ENCODE measurements around the gene ATP2B2. TPM values are rescaled to one million over a fixed set of nuclear protein-coding genes. Genes with fewer than 3 reads are reported as not detected.
A peak's percentile ranks its signal among the peaks of the same experiment; 100 is the strongest.

The ATP2B2 gene
- total and polyA plus RNA-seq, 10 of the 15 experiments (the other 5 are each of a cell fraction or from before 2014, with no cell fraction given), result 0.04 TPM; not detected in 9

DNA sequence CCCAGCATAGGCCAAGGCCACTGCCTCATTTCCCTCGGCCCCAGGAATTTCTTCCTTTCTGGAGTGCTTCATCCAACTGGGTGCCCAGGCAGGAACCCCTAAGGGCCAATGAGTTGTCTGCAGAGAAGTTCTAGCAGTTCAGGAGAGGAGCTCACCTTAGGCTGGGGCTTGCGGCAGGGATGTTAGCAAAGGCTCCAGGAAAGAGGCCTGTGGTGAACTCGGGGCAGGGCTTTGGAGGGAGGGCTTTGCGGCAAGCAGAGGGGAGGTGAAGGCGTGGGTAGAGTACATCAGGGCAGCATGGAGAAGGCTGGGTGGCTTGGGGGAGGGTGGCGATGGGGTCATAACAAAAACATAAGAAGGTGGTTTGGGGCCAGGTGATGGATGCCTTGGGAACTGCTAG, 213.7 kb downstream of the ATP2B2 start:
- H3K9ac ChIP-seq (ENCODE audit: control insufficient read depth, insufficient read depth, low read length), result no peak overlapping the region
- CTCF ChIA-PET, result interaction anchor here (0.7 to 1.9 kb wide), 2 partner anchors 28 to 68 kb away, joined by 3 to 5 read pairs; no protein-coding TSS in a partner anchor
- RAD21 ChIA-PET (ENCODE audit: unreplicated experiment), result no interaction called here
- no peaks in the 10 kb centered on the region; the same call in 1 of the 2 replicates for H4K20me1 ChIP-seq (ENCODE audit: control insufficient read depth, insufficient read depth)
- no peak overlapping the region for H3K4me3 ChIP-seq
- POLR2A ChIA-PET, result interaction anchor here (1.7 to 2.1 kb wide), 2 partner anchors 10 to 359 kb away, joined by 5 to 8 read pairs; partner anchors contain the start of gene CRELD1
- 88% methylated on average over 5 of the region's 6 CpGs for WGBS (ENCODE audit: insufficient coverage, insufficient replicate concordance, low lambda C conversion rate, missing lambda C conversion rate)
- peaks cover 5% of the 10 kb centered on the region; the same call in 1 of the 2 replicates for H3K4me1 ChIP-seq (ENCODE audit: control insufficient read depth, insufficient read depth, low read length)
- in situ Hi-C loops (cut with MboI) (no loop called here), intact Hi-C loops (cut with micrococcal nuclease; ENCODE audit: unreplicated experiment) (loop anchor here (1.0 kb wide), 1 partner anchor 43 kb away; the partner anchor contains the start of gene TATDN2)
- no peak overlapping the region for H2AFZ ChIP-seq (ENCODE audit: control insufficient read depth, low read depth, low read length)
- DNase-seq (ENCODE audit: low read depth, low spot score), result no peak
- ATAC-seq, result no peak
- H3K9me3 ChIP-seq (replicated peaks; ENCODE audit: control insufficient read depth, insufficient read depth, low read length), result no peaks in the 10 kb centered on the region; the same call in 2 of the 3 replicates
- no peak for FAIRE-seq
- no peak overlapping the region for H3K4me2 ChIP-seq (ENCODE audit: control insufficient read depth, insufficient read depth)
- BruUV-seq (replicated peaks), result no TSS peak
- H3K27me3 ChIP-seq (replicated peaks in 1 of 2; ENCODE audit: control insufficient read depth in 2 of 2, insufficient read depth in 2 of 2, low read length in 1 of 2), result no peaks in the 10 kb centered on the region
- SMC1A ChIA-PET (ENCODE audit: uncharacterized antibody, unreplicated experiment), result interaction anchor here (0.8 to 2.6 kb wide), 4 partner anchors 9 to 38 kb away, joined by 3 to 13 read pairs (median 4); no protein-coding TSS in a partner anchor
- H3K79me2 ChIP-seq (ENCODE audit: control insufficient read depth, insufficient read depth, low read length), result no peaks in the 10 kb centered on the region; the same call in none of the 2 replicates
- TF ChIP-seq NFYA (IDR thresholded peaks at IDR 0.05; ENCODE audit: borderline replicate concordance, low read depth, low read length), result no peak
- H3K36me3 ChIP-seq (ENCODE audit: control insufficient read depth in 2 of 2, insufficient read depth in 2 of 2, low read length in 1 of 2), result peaks cover 7 to 8% of the 10 kb centered on the region in 2 experiments
- peak overlapping the region; percentile 66; the same call in 1 of the 2 replicates for H3K27ac ChIP-seq (ENCODE audit: control insufficient read depth, insufficient read depth)

DNA sequence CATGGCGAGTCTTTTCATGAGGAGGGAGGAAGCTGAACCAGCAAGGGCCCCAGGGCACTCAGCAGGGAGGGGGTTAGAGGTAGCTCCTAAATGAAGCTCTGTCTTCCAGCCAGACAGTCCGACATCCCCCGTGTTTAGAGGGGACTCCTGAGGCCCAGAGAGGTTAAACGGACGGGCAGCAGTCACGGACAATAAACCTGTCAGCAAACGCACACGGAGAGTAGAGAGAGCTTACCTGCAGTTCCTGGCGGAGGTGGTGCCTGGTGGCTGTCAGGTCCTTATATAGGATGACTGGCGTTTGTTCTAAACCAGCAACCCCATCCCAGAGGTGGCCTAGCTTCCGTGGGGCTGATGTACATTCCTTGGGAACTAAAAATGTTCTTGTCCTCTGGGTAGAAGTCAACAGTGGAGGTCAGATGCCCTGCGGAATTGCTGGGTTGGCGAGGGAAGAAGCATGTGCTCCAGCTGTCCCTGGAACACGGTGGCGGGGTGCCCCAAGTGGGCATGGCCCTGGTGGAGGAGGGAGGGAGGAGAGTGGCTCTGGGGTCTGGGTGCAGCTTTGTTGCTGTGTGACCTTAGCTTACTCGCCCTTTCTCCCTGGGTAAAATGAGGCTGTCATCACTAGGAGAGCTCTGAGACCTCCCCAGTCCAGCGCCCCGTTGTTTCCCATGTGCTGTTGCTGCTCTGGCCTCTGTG, 214.8 kb downstream of the ATP2B2 start:
- RAD21 ChIA-PET (ENCODE audit: unreplicated experiment), result interaction anchor here (1.4 kb wide), 1 partner anchor 30 kb away, joined by 3 read pairs; the partner anchor contains the start of gene SEC13
- FAIRE-seq, result no peak
- CTCF ChIA-PET, result interaction anchor here (0.7 to 1.4 kb wide), 2 partner anchors 67 to 359 kb away, joined by 3 read pairs; no protein-coding TSS in a partner anchor

More for the DNA sequence above, 214.8 kb downstream of the ATP2B2 start:
- 97% methylated on average over 18 of the region's 18 CpGs for WGBS (ENCODE audit: insufficient coverage, insufficient replicate concordance, low lambda C conversion rate, missing lambda C conversion rate)
- ChIA-PET POLR2A (no interaction called here), SMC1A (ENCODE audit: uncharacterized antibody, unreplicated experiment) (interaction anchor here (1.0 kb wide), 1 partner anchor 11 kb away, joined by 3 read pairs; no protein-coding TSS in a partner anchor)
- no peaks in the 10 kb centered on the region; the same call in none of the 2 replicates for H3K79me2 ChIP-seq (ENCODE audit: control insufficient read depth, insufficient read depth, low read length)
- DNase-seq (ENCODE audit: low read depth, low spot score) (no peak), ATAC-seq (no peak)
- no peak overlapping the region for H3K4me2 ChIP-seq (ENCODE audit: control insufficient read depth, insufficient read depth)
- in situ Hi-C loops (cut with MboI), result no loop called here
- no peaks in the 10 kb centered on the region; the same call in 1 of the 2 replicates for H4K20me1 ChIP-seq (ENCODE audit: control insufficient read depth, insufficient read depth)
- intact Hi-C loops (cut with micrococcal nuclease; ENCODE audit: unreplicated experiment), result no loop called here
- no peak overlapping the region for H3K4me3 ChIP-seq
- no peaks in the 10 kb centered on the region for H3K9me3 ChIP-seq (replicated peaks; ENCODE audit: control insufficient read depth, insufficient read depth, low read length)
- H3K27ac ChIP-seq (ENCODE audit: control insufficient read depth, insufficient read depth), result no peak overlapping the region
- H3K27me3 ChIP-seq (replicated peaks in 1 of 2; ENCODE audit: control insufficient read depth in 2 of 2, insufficient read depth in 2 of 2, low read length in 1 of 2), result no peaks in the 10 kb centered on the region
- TF ChIP-seq POLR2A (IDR thresholded peaks at IDR 0.05; ENCODE audit: low read depth, low read length) (peak; percentile 59), JUND (IDR thresholded peaks at IDR 0.05; ENCODE audit: low read depth, low read length) (no peak), IKZF2 (IDR thresholded peaks at IDR 0.05) (no peak)
- peaks cover 8 to 10% of the 10 kb centered on the region in 2 experiments for H3K36me3 ChIP-seq (ENCODE audit: control insufficient read depth in 2 of 2, insufficient read depth in 2 of 2, low read length in 1 of 2)
- no peak overlapping the region for H2AFZ ChIP-seq (ENCODE audit: control insufficient read depth, low read depth, low read length)
- H3K4me1 ChIP-seq (ENCODE audit: control insufficient read depth, insufficient read depth, low read length), result peaks cover 5% of the 10 kb centered on the region; the same call in 1 of the 2 replicates
- BruUV-seq (replicated peaks), result no TSS peak
- H3K9ac ChIP-seq (ENCODE audit: control insufficient read depth, insufficient read depth, low read length), result no peak overlapping the region
